ENCODE measurements around the gene ISOC1.

The ISOC1 gene

GRCh38 chr5:129141696-129142095, 47.1 kb downstream of the ISOC1 start:
- no peak overlapping the region for H3K27ac Mint-ChIP-seq
- H3K9me3 Mint-ChIP-seq: no peaks in the 10 kb centered on the region
- no peaks in the 10 kb centered on the region for H3K4me1 Mint-ChIP-seq
- H3K36me3 Mint-ChIP-seq: peaks cover 2% of the 10 kb centered on the region
- H3K4me3 Mint-ChIP-seq: no peak overlapping the region
- H3K27me3 Mint-ChIP-seq: no peaks in the 10 kb centered on the region

GRCh38 chr5:129155876-129156275, 61.3 kb downstream of the ISOC1 start:
- Mint-ChIP-seq H3K4me3 (no peak overlapping the region), H3K36me3 (peaks cover 6% of the 10 kb centered on the region), H3K4me1 (no peaks in the 10 kb centered on the region), H3K27ac (no peak overlapping the region), H3K9me3 (peaks cover 2% of the 10 kb centered on the region), H3K27me3 (no peaks in the 10 kb centered on the region)

- Mint-ChIP-seq H3K4me1 (no peaks in the 10 kb centered on the region), H3K36me3 (peaks cover 12% of the 10 kb centered on the region), H3K4me3 (no peak overlapping the region), H3K9me3 (peaks cover 23% of the 10 kb centered on the region), H3K27me3 (no peaks in the 10 kb centered on the region), H3K27ac (no peak overlapping the region)
Observed at GRCh38 chr5:129161830-129162229, 67.3 kb downstream of the ISOC1 start.
